ENCODE measurements around the gene KNCN.

Gene KNCN

DNA sequence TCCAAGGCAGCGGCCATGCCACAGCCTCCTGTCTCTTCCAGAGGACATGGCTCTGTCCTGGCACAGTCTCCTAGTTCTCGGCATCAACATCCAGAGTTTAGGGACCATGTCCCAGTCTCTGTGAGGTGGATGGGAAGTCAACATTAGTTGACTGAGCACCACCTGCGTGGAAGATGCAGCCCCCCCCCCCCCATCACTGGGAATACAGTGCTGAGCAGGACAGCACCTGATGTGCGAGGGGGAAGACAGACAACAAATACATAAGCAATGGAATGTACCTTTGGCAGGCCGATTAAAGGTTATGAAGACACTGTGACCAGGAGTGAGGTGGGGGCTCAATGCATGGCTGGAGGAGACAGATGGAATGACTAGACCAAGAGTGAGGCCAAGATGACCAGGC, 26.6 kb downstream of the KNCN start:
- no peak for DNase-seq (ENCODE audit: insufficient read length, low spot score)
- no peak for FAIRE-seq
- TF ChIP-seq, protein P1, sequence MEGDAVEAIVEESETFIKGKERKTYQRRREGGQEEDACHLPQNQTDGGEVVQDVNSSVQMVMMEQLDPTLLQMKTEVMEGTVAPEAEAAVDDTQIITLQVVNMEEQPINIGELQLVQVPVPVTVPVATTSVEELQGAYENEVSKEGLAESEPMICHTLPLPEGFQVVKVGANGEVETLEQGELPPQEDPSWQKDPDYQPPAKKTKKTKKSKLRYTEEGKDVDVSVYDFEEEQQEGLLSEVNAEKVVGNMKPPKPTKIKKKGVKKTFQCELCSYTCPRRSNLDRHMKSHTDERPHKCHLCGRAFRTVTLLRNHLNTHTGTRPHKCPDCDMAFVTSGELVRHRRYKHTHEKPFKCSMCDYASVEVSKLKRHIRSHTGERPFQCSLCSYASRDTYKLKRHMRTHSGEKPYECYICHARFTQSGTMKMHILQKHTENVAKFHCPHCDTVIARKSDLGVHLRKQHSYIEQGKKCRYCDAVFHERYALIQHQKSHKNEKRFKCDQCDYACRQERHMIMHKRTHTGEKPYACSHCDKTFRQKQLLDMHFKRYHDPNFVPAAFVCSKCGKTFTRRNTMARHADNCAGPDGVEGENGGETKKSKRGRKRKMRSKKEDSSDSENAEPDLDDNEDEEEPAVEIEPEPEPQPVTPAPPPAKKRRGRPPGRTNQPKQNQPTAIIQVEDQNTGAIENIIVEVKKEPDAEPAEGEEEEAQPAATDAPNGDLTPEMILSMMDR (IDR thresholded peaks at IDR 0.05; ENCODE audit: insufficient read depth, missing control alignments): no peak

DNA sequence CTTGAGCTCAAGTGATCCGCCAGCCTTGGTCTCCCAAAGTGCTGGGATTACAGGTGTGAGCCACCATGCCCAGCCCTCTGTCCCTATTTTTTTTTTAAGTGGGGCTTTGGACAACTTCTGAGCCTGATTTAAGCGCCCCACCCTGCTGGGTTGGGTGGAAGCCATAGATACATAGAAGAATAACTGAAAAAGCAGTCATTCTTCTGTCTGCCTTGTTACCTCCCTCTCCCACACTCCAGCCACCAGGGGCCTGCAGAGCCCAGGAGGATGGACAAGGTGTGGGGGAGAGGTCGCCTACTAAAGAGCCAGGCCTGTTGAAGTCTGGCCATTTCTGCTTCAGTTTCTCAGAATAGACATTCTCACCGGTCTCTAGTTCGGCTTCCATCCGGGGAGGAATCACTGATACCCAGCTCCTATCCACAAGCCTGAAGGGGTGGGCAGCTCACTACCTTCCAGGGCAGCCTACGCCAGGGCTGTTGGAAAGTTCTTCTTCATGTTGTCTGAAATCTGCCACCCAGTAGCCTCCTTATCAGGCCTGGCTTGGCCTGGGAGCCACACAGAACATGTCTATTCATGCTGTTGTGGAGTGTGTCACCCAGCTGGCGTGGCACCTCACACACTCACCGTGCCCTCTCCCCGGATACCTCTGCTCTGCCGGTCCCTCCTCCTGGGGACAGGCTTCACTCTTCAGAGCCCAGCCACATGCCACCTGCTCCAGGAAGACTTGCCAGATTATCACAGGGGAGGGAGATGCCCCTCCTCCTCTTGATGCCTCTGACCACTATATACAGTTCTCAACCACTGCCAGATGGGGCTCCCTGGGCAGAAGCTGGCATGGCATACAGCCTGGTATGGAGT, 27.7 kb downstream of the KNCN start:
- TF ChIP-seq, protein P1 (IDR thresholded peaks at IDR 0.05; ENCODE audit: insufficient read depth, missing control alignments): no peak
- DNase-seq (ENCODE audit: insufficient read length, low spot score): no peak
- no peak for FAIRE-seq

DNA sequence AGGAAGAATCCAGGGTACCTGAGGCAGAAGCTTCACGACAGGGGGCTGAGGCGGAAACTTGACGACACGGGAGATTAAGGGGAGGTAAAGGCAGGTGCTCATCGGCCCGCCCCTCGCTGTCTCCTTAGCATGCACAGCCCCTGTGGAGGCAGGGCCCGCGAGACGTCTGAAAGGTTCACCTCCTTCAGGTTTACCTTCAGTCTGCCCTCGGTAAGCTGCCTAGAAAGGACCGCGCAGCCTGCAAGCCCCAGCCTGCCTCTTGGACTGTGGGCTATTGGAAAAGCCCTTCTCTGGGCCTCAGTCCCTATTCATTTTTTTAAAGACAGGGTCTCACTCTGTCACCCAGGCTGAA, 28.5 kb downstream of the KNCN start:
- TF ChIP-seq, protein P1 (IDR thresholded peaks at IDR 0.05; ENCODE audit: insufficient read depth, missing control alignments): no peak
- DNase-seq (ENCODE audit: insufficient read length, low spot score) (no peak), FAIRE-seq (no peak)

DNA sequence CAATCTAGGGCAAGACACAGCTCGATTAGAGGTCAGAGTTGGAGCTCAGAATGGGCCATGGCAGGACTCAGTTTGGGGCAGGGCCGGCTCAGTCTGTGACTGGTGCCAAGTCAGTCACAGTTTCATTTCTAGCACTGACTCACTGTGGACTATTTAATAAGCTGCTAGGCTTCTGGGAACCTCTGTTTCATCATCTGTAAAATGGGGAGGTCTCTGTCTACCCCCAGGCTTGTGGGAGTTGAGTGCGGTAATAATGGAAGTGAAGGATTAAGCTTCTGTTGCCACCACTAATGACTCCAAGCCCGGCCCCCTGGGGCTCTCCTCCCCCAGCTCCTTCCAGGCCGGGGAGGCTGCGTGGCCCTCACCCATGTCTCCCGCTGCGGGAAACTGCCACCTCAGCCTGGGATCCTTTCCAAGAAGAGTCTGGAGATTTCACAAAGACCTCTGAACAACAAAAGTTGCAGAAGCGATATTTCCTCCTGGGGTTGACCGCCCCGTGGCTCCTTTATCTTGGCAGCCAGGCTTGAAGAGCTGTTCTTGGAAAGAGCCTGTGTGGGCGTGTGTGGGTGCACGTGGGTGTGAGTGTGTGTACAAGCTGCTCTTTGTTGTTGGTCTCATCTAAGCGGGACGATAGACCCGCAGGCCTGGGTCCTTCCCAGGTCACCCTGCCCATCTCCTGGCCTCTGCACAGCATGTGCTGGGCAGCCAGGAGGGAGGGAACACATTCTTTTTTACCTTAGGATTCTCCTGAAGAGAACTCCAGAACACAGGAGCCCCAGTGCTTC, 29.1 kb downstream of the KNCN start:
- FAIRE-seq (no peak), DNase-seq (ENCODE audit: insufficient read length, low spot score) (no peak)
- TF ChIP-seq, protein P1 (IDR thresholded peaks at IDR 0.05; ENCODE audit: insufficient read depth, missing control alignments): no peak

DNA sequence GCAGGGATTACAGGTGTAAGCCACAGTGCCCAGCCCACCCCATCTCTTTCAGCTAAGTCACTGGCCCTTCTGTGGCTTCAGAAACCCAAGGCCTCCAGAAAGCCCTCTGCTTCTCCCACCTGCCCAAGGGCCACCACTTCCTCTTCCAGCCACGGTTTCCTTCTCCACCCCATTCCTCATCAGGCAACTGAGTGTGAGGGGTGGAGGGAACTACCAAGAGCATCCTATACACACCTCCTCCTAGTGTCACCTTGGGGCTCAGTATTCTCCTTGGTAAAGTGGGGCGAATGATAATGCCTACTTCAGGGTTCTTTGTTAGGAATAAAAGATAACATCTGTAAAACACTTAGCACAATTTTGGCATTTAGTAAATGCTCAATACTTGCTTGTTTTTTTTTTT, 30.0 kb downstream of the KNCN start:
- TF ChIP-seq, protein P1 (IDR thresholded peaks at IDR 0.05; ENCODE audit: insufficient read depth, missing control alignments): no peak
- FAIRE-seq (no peak), DNase-seq (ENCODE audit: insufficient read length, low spot score) (no peak)

DNA sequence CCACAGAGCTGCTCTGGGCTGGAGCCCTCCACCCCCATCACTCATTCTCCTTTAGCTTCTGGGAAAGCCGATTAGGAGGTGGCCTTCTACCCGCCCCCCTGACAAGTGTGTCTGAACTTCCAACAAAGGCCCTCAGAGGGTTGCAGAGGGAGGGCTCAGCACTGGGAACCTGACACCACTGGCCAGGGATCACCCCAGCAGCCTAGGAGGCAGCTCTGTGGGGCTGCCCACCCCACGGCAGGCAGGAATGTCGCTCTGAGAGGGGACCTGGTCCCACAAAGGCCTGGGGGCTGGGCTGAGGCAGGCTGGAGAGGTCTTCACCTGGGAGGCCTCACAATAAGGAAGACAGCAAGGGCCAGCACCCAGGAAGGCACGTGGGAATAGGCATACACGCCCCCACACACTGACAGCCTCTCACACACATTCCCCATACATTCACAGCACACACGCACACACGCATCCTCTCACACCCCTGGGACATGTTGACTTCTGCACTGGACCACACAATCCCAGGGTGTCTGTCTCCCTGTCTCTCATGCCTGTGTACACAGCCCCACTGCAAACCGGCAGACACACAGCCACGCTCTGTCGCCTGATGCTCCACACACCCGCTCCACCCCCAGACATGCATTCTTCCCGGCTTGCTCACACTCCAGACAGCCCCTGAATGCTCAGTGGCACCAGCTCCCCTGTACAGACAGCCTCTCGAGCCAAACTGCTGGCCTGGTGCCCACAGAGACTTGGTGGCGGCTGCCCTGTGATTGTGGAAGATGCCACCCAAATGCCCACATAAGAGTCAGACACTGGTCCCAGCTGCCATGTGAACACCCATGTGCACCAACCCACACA, 31.2 kb downstream of the KNCN start:
- DNase-seq (ENCODE audit: insufficient read length, low spot score) (no peak), FAIRE-seq (no peak)
- TF ChIP-seq, protein P1 (IDR thresholded peaks at IDR 0.05; ENCODE audit: insufficient read depth, missing control alignments): no peak

Measured in D721Med (cell line).